Measurements from ENCODE around the gene FBLN7. TPM values are rescaled to one million over a fixed set of nuclear protein-coding genes. Genes with fewer than 3 reads are reported as not detected.
A peak's percentile ranks its signal among the peaks of the same experiment; 100 is the strongest.
"Not testable (repeated sequence)": the region's sequence is repeated elsewhere in the genome, so short reads cannot be mapped to it uniquely, and the experiment has no call there.

The FBLN7 gene
- total RNA-seq, 2 donors from 2014 or later, result 4.0 to 8.7 TPM

DNA sequence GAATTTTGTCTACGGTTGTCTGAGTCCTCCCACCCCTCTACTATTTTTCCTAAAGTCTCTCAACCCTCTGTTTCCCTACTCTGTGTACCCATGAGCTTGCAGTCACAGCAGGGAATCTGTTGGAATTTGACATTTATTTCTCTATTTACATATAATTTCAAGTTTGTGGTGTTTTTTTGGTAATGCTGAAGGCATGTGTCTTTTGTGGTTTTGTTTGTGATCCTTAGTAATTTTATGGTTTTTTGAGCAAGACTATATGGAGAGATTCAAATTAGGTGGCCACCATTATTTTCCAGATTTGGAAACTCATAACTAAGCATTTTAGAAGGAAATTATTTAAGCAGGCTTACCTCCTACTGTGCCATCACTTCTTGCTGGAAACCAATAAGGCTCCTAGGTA is 27.2 kb upstream of the FBLN7 start:
- Histone ChIP-seq H3K4me3 (ENCODE audit: low read length) (no peak overlapping the region), H3K36me3 (ENCODE audit: control insufficient read depth, insufficient read depth, low read length) (peaks cover 70% of the 10 kb centered on the region), H3K27ac (ENCODE audit: low read depth, low read length) (no peak overlapping the region), H3K27me3 (ENCODE audit: control insufficient read depth, insufficient read depth, low read length, poor library complexity, severe bottlenecking) (no peaks in the 10 kb centered on the region), H3K9me3 (ENCODE audit: control insufficient read depth, low read length) (peaks cover 36% of the 10 kb centered on the region), H3K4me1 (ENCODE audit: control insufficient read depth, insufficient read depth, low read length) (no peaks in the 10 kb centered on the region), H3K9ac (ENCODE audit: extremely low read depth, low read length, poor library complexity, severe bottlenecking) (no peak overlapping the region)
- WGBS, 2 experiments (ENCODE audit: insufficient coverage in 1 of 2, insufficient read length in 1 of 2), result 100% methylated on average over 1 of the region's 1 CpG; no CpG with 5 or more reads in 1 of the 2 experiments
- H3K4me1 Mint-ChIP-seq, result no peaks in the 10 kb centered on the region
- peaks cover 22% of the 10 kb centered on the region for H3K9me3 Mint-ChIP-seq
- TF ChIP-seq, protein P1, sequence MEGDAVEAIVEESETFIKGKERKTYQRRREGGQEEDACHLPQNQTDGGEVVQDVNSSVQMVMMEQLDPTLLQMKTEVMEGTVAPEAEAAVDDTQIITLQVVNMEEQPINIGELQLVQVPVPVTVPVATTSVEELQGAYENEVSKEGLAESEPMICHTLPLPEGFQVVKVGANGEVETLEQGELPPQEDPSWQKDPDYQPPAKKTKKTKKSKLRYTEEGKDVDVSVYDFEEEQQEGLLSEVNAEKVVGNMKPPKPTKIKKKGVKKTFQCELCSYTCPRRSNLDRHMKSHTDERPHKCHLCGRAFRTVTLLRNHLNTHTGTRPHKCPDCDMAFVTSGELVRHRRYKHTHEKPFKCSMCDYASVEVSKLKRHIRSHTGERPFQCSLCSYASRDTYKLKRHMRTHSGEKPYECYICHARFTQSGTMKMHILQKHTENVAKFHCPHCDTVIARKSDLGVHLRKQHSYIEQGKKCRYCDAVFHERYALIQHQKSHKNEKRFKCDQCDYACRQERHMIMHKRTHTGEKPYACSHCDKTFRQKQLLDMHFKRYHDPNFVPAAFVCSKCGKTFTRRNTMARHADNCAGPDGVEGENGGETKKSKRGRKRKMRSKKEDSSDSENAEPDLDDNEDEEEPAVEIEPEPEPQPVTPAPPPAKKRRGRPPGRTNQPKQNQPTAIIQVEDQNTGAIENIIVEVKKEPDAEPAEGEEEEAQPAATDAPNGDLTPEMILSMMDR (conservative IDR thresholded peaks at IDR 0.05), result no peak
- peaks cover 67% of the 10 kb centered on the region for H3K36me3 Mint-ChIP-seq (ENCODE audit: low read depth)
- H3K27ac Mint-ChIP-seq, result no peak overlapping the region
- H3K27me3 Mint-ChIP-seq (ENCODE audit: insufficient read depth), result no peaks in the 10 kb centered on the region
- H3K4me3 Mint-ChIP-seq, result no peak overlapping the region
- no peak for DNase-seq

DNA sequence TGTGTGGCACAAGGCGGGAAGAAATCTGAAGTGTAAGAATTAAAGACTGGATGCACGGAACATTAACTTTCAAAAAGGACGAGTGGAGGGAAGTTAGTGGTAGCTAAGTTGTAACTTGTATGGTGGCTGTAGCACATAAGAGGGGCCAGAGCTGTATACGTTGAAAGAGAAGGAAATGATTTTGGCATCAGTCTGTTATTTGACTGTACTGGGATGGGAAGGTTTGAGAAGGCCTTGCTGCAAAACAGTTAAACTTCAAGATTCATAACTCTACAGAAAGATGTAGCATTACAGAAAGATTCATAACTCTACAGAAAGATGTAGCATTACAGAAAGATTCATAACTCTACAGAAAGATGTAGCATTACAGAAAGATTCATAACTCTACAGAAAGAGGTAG is 24.8 kb upstream of the FBLN7 start:
- H3K27ac Mint-ChIP-seq; H3K27me3 Mint-ChIP-seq (ENCODE audit: insufficient read depth); H3K27me3 ChIP-seq (ENCODE audit: control insufficient read depth, insufficient read depth, low read length, poor library complexity, severe bottlenecking); H3K4me1 ChIP-seq (ENCODE audit: control insufficient read depth, insufficient read depth, low read length); DNase-seq; H3K27ac ChIP-seq (ENCODE audit: low read depth, low read length); H3K4me3 Mint-ChIP-seq; H3K9ac ChIP-seq (ENCODE audit: extremely low read depth, low read length, poor library complexity, severe bottlenecking); H3K4me3 ChIP-seq (ENCODE audit: low read length); H3K4me1 Mint-ChIP-seq: not testable (repeated sequence)
- 91 to 100% methylated on average over 3 to 4 of the region's 4 CpGs for WGBS, 2 experiments (ENCODE audit: insufficient coverage in 1 of 2, insufficient read length in 1 of 2)
- H3K9me3 Mint-ChIP-seq, result peaks cover 17% of the 10 kb centered on the region
- Histone ChIP-seq H3K36me3 (ENCODE audit: control insufficient read depth, insufficient read depth, low read length) (peaks cover 65% of the 10 kb centered on the region), H3K9me3 (ENCODE audit: control insufficient read depth, low read length) (peaks cover 28% of the 10 kb centered on the region)
- peaks cover 53% of the 10 kb centered on the region for H3K36me3 Mint-ChIP-seq (ENCODE audit: low read depth)

DNA sequence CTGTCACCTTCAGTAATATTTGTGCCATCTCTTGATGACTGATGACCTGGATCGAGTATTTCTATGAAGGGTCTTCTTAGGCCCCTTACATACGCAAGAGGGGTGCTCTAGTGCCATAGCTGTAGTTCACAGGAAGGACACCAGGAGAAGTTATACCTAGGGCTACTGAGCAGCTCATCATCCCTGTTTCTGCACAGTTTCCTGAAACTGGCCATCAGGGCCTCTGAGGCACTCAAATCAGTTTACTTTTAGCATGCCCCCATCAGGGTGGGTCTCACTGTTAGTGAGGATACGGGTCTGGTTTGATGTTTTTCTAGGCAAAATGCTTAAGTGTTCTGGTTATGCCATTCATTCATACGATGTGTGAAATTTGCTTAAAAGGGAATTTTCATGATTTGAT is 20.0 kb upstream of the FBLN7 start:
- Histone ChIP-seq H3K9me3 (ENCODE audit: control insufficient read depth, low read length) (peaks cover 13% of the 10 kb centered on the region), H3K27me3 (ENCODE audit: control insufficient read depth, insufficient read depth, low read length, poor library complexity, severe bottlenecking) (no peaks in the 10 kb centered on the region), H3K36me3 (ENCODE audit: control insufficient read depth, insufficient read depth, low read length) (peaks cover 28% of the 10 kb centered on the region), H3K4me3 (ENCODE audit: low read length) (no peak overlapping the region), H3K27ac (ENCODE audit: low read depth, low read length) (no peak overlapping the region), H3K9ac (ENCODE audit: extremely low read depth, low read length, poor library complexity, severe bottlenecking) (no peak overlapping the region), H3K4me1 (ENCODE audit: control insufficient read depth, insufficient read depth, low read length) (no peaks in the 10 kb centered on the region)
- Mint-ChIP-seq H3K9me3 (peaks cover under 1% of the 10 kb centered on the region), H3K27ac (no peak overlapping the region), H3K36me3 (ENCODE audit: low read depth) (peaks cover 20% of the 10 kb centered on the region), H3K27me3 (ENCODE audit: insufficient read depth) (no peaks in the 10 kb centered on the region), H3K4me3 (no peak overlapping the region), H3K4me1 (no peaks in the 10 kb centered on the region)
- DNase-seq, result no peak
- 94 to 98% methylated on average over 3 to 4 of the region's 4 CpGs for WGBS, 2 experiments (ENCODE audit: insufficient coverage in 1 of 2, insufficient read length in 1 of 2)
- TF ChIP-seq, protein P1 (conservative IDR thresholded peaks at IDR 0.05), result peak; percentile 64

DNA sequence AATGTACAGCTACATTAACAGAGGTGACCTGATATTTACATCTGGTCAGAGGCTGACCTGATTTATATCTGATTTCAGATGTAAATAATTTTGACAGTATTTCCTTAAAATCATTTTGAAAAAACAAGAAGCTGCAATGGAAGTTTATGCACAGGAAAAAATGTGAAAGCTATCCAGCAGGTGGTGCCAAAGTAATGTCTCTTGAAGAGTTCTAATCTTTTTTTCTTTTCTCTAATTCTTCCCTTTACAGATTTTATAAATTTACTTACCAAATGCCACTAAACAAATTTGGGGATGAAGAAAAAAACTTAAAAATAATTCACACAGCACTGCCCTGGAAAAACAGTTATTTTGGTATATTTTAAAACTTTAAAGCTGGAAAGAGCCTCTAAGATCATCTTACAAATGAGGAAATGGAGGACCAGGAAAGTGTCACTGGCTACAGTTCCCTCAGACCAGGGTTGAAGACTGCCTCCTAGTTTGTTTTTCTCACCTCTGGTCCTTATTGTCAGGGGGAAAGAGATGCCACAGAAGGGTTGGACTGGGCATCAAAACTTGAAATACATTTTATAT is 16.4 kb upstream of the FBLN7 start:
- Mint-ChIP-seq H3K9me3 (peaks cover 27% of the 10 kb centered on the region), H3K27me3 (ENCODE audit: insufficient read depth) (peaks cover 3% of the 10 kb centered on the region), H3K4me1 (no peaks in the 10 kb centered on the region), H3K4me3 (no peak overlapping the region), H3K27ac (no peak overlapping the region), H3K36me3 (ENCODE audit: low read depth) (peaks cover 30% of the 10 kb centered on the region)
- H3K27me3 ChIP-seq (ENCODE audit: control insufficient read depth, insufficient read depth, low read length, poor library complexity, severe bottlenecking), result no peaks in the 10 kb centered on the region
- H3K4me1 ChIP-seq (ENCODE audit: control insufficient read depth, insufficient read depth, low read length), result no peaks in the 10 kb centered on the region
- no peak overlapping the region for H3K9ac ChIP-seq (ENCODE audit: extremely low read depth, low read length, poor library complexity, severe bottlenecking)
- TF ChIP-seq, protein P1 (conservative IDR thresholded peaks at IDR 0.05), result peak; percentile 86
- peaks cover 23% of the 10 kb centered on the region for H3K36me3 ChIP-seq (ENCODE audit: control insufficient read depth, insufficient read depth, low read length)
- no peak overlapping the region for H3K27ac ChIP-seq (ENCODE audit: low read depth, low read length)
- peaks cover 31% of the 10 kb centered on the region for H3K9me3 ChIP-seq (ENCODE audit: control insufficient read depth, low read length)
- no peak overlapping the region for H3K4me3 ChIP-seq (ENCODE audit: low read length)
- peak; percentile 57 for DNase-seq

Measured in endodermal cell (in vitro differentiated cells).